DMS 273 treated with DMSO at 0.1 percent for 48 hours (cell line): ENCODE results near the gene TNNT3.

Source experiments
- DNase-seq: peaks from one replicate; lab custom pipeline; 2025; lab: John Stamatoyannopoulos, UW

TNNT3 gene

DNA sequence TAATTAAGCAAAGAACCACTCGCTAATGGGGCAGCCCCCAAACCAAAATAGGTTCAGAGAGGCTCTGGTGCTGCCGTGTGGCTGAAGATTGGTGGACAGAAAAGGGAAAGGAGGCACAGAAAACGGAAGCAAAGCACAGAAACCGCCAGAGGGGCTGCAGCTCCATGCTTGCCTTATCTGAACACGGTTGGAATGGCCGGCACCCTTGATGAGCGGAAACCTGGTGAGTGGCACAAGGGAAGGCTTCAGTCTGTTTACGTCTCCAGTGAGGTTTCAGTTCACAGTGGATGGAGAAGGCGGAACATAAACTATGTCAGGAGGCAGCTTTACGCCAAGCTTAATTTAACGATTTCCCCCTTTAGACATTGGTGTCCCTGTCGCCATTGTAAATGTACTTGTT, 22.6 kb upstream of the TNNT3 start:
- no peak for DNase-seq

GRCh38 chr11:1899090-1899489, 20.4 kb upstream of the TNNT3 start:
- DNase-seq = no peak

DNA sequence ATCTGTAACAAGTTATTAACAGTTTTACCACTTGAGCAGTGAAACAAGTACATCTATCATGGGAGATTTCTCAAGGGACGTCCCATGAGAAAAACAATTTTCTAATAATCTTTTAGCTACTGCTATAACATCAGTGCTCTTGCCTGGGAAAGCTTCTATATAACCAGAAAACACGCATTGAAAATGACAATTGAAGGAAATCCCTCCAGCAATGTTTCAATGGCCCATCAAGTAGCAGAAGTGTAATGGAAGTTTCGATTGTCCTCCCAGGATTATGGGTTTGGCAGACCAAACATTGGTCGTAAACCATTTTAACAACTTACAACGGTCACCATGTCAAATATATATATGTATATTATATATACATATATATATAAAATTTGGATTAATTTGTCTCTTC, 19.8 kb upstream of the TNNT3 start:
- DNase-seq = no peak

DNA sequence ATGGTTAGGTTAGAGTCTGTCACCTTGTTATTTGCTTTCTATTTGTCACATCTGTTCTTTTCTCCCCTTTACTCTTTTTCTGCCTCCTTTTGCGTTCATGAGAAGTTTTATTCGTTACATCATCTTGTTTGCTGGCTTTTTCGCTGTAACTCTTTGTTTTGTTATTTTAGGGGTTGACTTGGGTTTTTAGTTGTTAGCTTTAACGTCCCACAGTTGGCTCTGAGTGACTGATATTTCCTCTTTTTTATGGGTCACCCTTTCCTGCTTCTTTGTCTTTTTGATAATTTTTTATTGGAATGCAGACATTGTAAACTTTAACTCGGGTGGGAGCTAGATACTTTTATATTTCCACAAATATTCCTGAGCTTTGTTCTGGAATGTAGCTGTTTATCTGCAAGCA, 13.3 kb upstream of the TNNT3 start:
- no peak for DNase-seq

GRCh38 chr11:1906611-1907423, 12.7 kb upstream of the TNNT3 start:
- DNase-seq = no peak

- no peak for DNase-seq
Measured at GRCh38 chr11:1908618-1909017, 10.9 kb upstream of the TNNT3 start.

GRCh38 chr11:1909524-1909923, 10.0 kb upstream of the TNNT3 start:
- DNase-seq = no peak

DNA sequence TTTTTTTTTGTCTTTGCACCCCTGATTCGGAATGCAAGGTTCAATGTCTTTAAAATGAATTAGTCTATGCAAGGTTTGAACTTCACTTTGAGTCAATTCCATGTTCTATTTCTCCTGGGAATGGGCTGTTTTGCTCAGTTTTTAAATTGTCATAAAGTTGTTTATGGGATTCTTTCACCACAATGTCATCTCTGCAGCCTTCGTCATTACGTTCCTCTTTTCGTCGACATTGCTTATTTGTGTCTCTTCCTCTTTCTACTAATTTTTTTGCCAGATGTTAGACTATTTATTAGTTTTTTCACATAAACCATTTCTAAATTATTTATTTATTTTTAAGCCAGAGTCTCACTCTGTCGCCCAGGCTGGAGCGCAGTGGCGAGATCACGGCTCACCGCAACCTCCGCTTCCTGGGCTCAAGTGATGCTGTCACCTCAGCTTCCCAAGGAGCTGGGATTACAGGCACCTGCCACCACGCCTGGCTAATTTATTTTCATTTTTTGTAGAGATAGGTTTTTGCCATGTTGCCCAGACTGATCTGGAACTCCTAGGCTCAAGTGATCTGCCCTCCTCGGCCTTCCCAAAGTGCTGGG, 7.1 kb upstream of the TNNT3 start:
- no peak for DNase-seq

- no peak for DNase-seq
Measured at GRCh38 chr11:1913271-1914060, 6.0 kb upstream of the TNNT3 start.

GRCh38 chr11:1915795-1916131, 3.7 kb upstream of the TNNT3 start:
- no peak for DNase-seq

DNA sequence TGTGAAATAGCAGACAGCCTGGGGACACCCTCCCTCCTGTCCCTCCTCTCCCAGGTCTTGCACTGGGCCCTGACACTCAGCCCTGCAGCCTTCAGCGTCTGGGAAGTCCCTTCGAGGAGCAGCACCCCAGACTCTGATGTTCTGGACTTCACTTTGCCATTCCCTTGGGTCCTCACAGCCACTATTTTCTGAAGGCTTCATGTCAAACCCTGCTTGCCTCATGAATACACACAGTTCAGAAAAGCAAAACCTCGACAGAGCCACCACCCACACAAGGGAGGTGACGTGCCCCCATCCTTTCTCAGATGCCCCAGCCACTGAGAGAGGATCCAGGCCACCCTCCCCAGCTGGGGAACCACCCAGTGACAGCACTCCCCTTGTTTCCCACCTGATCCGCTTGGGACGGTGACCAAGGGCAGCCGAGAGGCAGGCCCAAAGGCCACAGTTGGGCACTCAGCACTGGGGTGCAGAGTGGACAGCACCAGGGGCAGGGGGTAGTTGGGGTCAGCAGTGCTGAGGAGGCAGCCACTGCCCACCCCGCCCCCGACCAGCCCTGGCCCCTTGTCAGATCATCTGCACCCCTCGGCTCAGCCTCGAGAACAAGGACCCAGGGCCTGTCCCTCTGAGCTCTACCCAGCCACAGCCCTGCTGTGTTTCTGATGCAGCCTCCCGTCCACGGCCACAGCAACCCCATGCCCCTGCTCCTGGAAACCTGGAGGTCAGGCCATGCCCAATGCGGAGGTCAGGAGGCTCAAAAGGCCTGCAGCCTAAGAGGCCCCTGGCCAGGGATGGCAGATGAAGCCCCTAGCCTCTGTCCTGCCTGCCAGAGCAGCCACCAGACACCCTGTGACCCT, 3.1 kb upstream of the TNNT3 start:
- no peak for DNase-seq

DNA sequence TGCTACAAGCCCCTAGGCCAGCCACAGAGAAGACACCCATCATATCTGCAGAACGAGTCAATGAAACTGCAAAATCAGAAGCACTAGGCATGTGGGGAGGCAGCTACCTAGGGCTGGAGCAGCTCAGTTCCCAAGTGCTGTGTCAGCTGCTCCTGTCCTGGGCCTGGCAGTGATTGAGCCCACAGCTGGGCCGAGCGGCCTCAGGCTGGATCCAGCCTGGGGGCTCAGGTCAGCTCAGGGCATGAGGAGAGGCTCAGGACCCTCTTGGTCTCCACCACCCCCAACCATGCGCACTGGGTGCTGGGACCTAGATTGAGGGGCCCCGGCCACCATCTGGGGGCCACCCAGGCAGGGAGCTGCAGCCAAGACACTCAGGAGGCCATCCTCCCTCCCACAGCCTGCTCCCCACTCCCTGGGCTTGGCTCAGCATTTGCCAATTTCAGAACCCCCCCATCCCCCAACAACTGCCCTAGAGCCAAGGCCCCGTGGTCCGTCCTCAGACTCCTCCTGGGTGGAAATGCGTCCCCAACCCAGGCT, 2.4 kb upstream of the TNNT3 start:
- no peak for DNase-seq

DNA sequence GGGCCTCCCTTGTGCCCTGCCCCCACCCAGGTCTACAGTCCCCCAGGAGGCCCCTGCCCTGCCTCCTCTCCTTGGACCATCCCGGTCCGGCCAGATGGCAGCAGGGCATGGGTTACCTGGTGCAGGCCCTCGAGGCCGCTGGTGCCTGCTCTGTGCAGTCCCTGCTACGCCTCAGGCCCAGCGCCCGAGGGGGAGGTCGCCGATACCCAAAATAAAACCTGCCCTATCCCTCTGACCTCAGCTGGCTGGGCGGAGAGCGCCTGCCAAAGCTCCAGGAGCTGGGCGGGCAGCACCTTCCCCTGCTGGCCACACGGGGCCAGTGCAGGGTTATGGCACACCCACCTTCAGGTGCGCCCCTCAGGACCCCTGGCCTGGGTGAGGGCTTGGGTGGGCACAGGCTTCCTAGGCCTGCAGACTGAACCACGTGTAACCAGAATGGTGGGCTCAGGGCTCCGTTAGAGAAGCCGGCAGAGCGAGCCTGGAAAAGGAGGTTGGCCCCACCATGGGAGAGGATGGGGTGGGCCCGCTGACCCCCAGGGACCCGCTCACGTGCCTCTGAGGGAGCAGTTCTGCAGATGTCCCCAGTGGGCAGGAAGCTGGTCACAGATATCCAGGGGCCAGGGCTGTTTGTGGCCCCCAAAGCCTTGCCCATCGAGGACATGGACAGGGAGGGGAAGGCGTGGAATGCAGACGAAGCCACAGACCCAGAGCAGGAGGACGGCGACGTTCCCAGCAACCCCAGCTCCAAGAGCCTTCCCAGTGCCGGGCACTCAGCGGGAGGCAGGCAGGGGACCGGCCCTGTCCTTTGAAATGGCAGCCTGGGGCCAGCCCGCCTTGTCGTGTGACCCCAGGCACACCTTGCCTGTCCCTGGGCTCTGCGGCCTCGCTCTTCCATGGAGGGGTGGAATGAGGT, 1.7 kb upstream of the TNNT3 start:
- DNase-seq = no peak

GRCh38 chr11:1918436-1919315, 827 bp upstream of the TNNT3 start:
- DNase-seq = no peak

GRCh38 chr11:1920128-1920908, 815 bp downstream of the TNNT3 start:
- DNase-seq = no peak

GRCh38 chr11:1920909-1921573, 1.5 kb downstream of the TNNT3 start:
- DNase-seq = no peak

- DNase-seq = no peak
Measured at GRCh38 chr11:1921574-1922141, 2.2 kb downstream of the TNNT3 start.

DNA sequence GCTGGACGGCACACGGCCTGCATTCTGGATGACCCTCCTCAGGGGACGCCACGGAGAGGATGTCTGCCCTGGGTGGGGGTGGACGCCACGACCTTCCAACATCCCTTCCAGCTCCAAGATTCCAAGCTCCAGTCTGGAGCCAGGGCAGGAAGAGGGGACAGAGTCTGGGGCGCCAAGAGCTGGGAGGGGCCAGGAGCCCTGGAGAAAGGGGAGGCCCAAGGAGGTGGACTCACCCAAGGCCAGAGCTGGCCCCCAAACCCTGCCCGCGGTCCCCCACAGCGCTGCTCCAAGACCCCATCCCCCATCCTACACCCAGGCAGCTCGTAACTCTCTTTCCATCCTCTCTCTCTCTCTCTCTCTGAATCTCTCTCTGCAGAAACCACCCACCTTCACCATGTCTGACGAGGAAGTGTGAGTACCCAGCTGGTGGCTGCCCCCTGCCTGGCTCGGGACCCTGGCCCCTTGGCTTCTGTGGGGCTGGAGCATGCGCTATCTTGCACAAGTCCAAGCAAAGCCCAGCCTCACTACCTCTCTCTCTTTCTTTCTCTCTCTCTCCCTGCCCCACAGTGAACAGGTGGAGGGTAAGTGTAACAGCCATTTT, 3.1 kb downstream of the TNNT3 start:
- DNase-seq = no peak
